GM19193 (cell line): ENCODE data around the gene COL12A1.

ENCODE experiments used
- POLR2A ChIP-seq: IDR thresholded peaks from 4 replicates; pipeline ENCODE4 v1.6.1; 2011; ENCODE audit not compliant: insufficient read depth, insufficient read length; ENCODE audit errors: extremely low read depth

COL12A1 gene

DNA sequence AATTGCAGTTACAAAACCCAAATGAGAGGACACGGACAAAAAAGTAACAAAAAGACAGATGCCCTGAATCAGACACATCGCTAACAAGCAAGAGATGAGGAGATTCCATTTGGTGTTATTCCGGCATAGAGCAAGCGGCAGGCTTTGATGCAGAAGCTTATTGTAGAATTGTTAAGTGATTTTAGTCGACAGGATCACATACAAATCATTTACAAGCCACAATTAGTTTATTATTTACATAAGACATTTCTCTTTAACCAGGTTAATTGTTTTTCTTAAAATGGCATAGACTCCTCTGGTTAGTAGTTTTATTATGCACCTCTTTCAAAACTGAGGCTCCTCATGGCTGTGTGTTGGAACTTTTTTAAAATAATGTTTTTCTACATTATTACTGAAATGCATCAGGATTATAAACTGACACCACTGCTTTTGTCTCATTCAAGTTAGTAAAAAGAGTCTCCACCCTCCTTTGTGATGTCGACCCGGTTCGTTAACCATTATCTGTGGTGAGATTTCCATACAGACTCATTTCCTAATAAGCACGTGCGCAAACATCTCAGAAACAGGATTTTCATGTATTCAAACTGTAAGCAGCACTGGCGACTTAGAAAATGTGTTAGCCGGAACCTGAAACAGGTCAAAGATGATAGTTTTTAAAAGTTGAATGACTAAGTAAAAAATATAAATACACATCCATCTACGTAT lies 119.8 kb downstream of the COL12A1 start:
- TF ChIP-seq POLR2A, result no peak

- no peak for TF ChIP-seq POLR2A
Observed at GRCh38 chr6:75084872-75085381, 120.9 kb downstream of the COL12A1 start.

- TF ChIP-seq POLR2A, result no peak
Observed at GRCh38 chr6:75084018-75084417, 121.8 kb downstream of the COL12A1 start.

- TF ChIP-seq POLR2A, result no peak
Observed at GRCh38 chr6:75081921-75082320, 123.9 kb downstream of the COL12A1 start.

GRCh38 chr6:75081047-75081446 lies 124.8 kb downstream of the COL12A1 start:
- no peak for TF ChIP-seq POLR2A

DNA sequence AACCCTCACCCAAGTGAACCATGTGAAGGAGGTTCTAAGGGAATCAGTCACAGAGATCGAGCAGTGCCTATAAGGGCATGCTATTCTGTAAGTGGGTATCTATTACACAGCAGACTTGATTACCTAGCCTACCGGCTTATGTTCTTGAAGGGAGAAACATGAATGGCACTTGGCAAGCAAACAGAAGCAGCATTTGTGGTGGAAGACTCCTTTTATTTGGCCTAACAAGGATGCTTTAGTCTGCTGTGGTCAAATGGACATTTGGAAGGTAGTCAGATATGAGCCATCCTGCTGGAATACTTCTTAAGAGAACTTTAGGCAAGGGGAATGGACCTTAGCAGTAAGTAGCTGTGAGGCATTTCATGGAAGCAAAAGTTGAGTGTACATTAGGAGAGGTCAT lies 126.3 kb downstream of the COL12A1 start:
- TF ChIP-seq POLR2A, result no peak

- no peak for TF ChIP-seq POLR2A
Observed at GRCh38 chr6:75077701-75078100, 128.2 kb downstream of the COL12A1 start.

- TF ChIP-seq POLR2A, result no peak
Observed at GRCh38 chr6:75076009-75076408, 129.8 kb downstream of the COL12A1 start.

- no peak for TF ChIP-seq POLR2A
Observed at GRCh38 chr6:75070244-75070643, 135.6 kb downstream of the COL12A1 start.

DNA sequence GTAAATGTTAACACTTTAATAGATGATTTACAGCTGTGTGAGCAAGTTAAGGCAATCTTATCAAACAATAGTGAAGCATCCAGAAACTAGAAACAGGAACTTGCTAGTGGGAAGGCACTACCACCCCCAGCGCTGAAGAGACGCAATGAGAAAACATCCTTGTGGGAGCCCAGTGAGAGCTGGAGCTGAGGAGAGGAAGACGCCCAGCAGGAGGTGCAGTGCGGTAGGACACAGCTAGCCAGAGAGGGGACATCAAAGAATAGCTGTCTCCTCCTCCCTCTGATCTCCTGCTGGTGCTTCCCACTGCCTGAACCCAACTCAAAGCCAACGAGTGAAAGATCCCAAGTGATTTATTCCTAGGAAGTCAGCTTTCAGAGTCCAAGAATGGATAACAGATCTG lies 140.3 kb downstream of the COL12A1 start:
- TF ChIP-seq POLR2A, result no peak

GRCh38 chr6:75052491-75052890 lies 153.4 kb downstream of the COL12A1 start:
- TF ChIP-seq POLR2A, result no peak

- TF ChIP-seq POLR2A, result no peak
Observed at GRCh38 chr6:75049308-75049707, 156.5 kb downstream of the COL12A1 start.

- TF ChIP-seq POLR2A, result no peak
Observed at GRCh38 chr6:75044846-75045245, 161.0 kb downstream of the COL12A1 start.

DNA sequence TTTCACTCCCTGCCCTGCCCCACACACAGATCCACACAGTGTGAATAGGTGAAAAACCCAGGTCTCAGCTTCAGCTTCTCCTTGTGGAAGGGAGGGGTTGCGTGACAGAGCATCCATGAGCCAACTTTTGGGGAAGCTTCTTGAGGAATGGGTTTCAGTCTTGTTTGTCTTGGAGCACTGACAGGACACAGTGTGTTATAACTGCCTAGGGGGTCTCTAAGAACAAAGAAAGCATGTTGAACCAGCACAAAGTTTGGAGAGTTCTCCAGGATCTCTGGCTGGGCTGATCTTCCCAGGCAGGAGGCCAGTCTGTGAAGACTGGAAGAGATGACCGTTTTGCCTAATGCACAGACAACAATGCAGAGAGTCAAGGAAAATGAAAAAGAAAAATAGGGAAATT lies 164.5 kb downstream of the COL12A1 start:
- no peak for TF ChIP-seq POLR2A
